Calu3 (cell line): Measurements from ENCODE around the gene SYNE1. TPM values are rescaled to one million over a fixed set of nuclear protein-coding genes. Genes with fewer than 3 reads are reported as not detected.
"Not testable (repeated sequence)": the region's sequence is repeated elsewhere in the genome, so short reads cannot be mapped to it uniquely, and the experiment has no call there.

Experiments
- BruUV-seq: library from RNA; stranded (reverse); fragments of 400-500 nt; replicated peaks from 2 replicates; lab custom pipeline; 2021; lab: Mats Ljungman, UMichigan
- CTCF ChIA-PET: fragments of 300-600 bp; sonication (Branson Sonifier 250); formaldehyde crosslinking; loops from one replicate; lab custom pipeline; 2022; ENCODE audit warnings: antibody characterized with exemption; lab: Charles Lee
- DNase-seq: peaks from one replicate; pipeline ENCODE4 v3.0.0; 2022
- H3K27ac Mint-ChIP-seq: one replicate; pipeline ENCODE4 v1.8.0; 2022; ENCODE audit warnings: mixed read lengths; ENCODE audit not compliant: unreplicated experiment
- H3K27me3 Mint-ChIP-seq: one replicate; pipeline ENCODE4 v1.8.0; 2022; ENCODE audit warnings: mixed read lengths; ENCODE audit not compliant: unreplicated experiment
- H3K36me3 Mint-ChIP-seq: one replicate; pipeline ENCODE4 v1.8.0; 2022; ENCODE audit warnings: mild to moderate bottlenecking, moderate library complexity, mixed read lengths; ENCODE audit not compliant: insufficient read depth, unreplicated experiment
- H3K4me1 Mint-ChIP-seq: one replicate; pipeline ENCODE4 v1.8.0; 2022; ENCODE audit warnings: mild to moderate bottlenecking, low read depth, mixed read lengths; ENCODE audit not compliant: unreplicated experiment
- H3K4me3 Mint-ChIP-seq: one replicate; pipeline ENCODE4 v1.8.0; 2022; ENCODE audit warnings: mild to moderate bottlenecking, low read depth, moderate library complexity, mixed read lengths; ENCODE audit not compliant: unreplicated experiment
- H3K9me3 Mint-ChIP-seq: one replicate; pipeline ENCODE4 v1.8.0; 2022; ENCODE audit warnings: low read depth, mixed read lengths; ENCODE audit not compliant: unreplicated experiment
- CTCF ChIP-seq: fragments of 200-600 bp; IDR thresholded peaks from one replicate; pipeline ENCODE4 v1.8.0; 2022; ENCODE audit warnings: antibody characterized with exemption; ENCODE audit not compliant: unreplicated experiment
- intact Hi-C: fragments of 100-400 bp; cut with micrococcal nuclease; formaldehyde crosslinking; loops from one replicate; pipeline ENCODE4 v1.10.0; 2022; ENCODE audit not compliant: unreplicated experiment
- total RNA-seq: library from RNA; stranded (reverse); gene quantifications from 2 replicates; pipeline ENCODE4 v1.2.3, GENCODE V29; 2022

SYNE1 gene
- total RNA-seq, 1 experiment from 2014 or later: 28.1 TPM

GRCh38 chr6:152147269-152147668 lies 489.9 kb downstream of the SYNE1 start:
- H3K4me1 Mint-ChIP-seq: no peaks in the 10 kb centered on the region
- CTCF ChIA-PET: no interaction called here
- H3K4me3 Mint-ChIP-seq: no peak overlapping the region
- no peaks in the 10 kb centered on the region for H3K9me3 Mint-ChIP-seq
- H3K27ac Mint-ChIP-seq: no peak overlapping the region
- BruUV-seq: no TSS peak
- no peak for TF ChIP-seq CTCF
- DNase-seq: no peak
- no peaks in the 10 kb centered on the region for H3K36me3 Mint-ChIP-seq
- intact Hi-C loops: no loop called here
- H3K27me3 Mint-ChIP-seq: no peaks in the 10 kb centered on the region

DNA sequence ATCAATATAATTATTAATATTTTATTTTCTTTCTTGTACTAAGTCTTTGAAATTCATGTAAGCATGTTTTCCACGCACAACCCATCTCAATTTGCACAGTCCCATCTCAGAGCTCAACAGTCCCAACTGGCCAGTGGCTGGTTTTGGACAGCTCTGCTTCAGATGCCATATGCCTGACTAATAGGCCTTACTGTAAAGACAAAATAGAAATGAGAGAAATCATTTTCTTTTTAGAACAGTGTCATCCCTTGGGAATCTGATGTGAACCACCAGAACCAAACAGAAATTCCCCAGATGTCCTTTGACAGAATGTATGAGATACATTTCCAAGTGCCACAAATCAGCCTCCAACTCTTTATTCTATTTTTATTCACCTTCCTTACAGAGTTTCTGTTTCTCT lies 490.8 kb downstream of the SYNE1 start:
- BruUV-seq: no TSS peak
- no peak for DNase-seq
- H3K36me3 Mint-ChIP-seq: no peaks in the 10 kb centered on the region
- intact Hi-C loops: no loop called here
- H3K4me3 Mint-ChIP-seq: no peak overlapping the region
- TF ChIP-seq CTCF: no peak
- H3K9me3 Mint-ChIP-seq: no peaks in the 10 kb centered on the region
- no peak overlapping the region for H3K27ac Mint-ChIP-seq
- CTCF ChIA-PET: no interaction called here
- no peaks in the 10 kb centered on the region for H3K27me3 Mint-ChIP-seq
- H3K4me1 Mint-ChIP-seq: no peaks in the 10 kb centered on the region

DNA sequence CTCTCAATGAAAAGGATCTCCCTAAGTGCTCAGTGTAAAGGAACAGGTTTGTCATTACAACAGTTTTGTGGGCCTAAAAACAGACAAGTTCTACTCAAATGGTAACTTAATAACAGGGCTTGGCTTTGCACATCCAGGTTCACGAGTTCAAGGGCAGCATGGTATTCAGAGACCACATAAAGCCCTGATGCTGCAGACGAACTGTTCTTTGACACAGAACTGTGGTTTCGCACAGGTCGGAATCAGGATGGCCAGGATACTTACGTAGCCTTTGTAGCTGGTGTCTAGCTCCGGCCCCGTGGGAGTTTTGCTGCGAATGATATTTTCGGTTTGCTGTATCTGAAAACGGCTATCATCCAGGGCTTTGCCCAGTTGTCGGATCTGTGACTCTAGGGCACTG lies 493.8 kb downstream of the SYNE1 start:
- CTCF ChIA-PET: no interaction called here

GRCh38 chr6:152142105-152142504 lies 495.1 kb downstream of the SYNE1 start:
- Mint-ChIP-seq H3K4me3 (no peak overlapping the region), H3K9me3 (no peaks in the 10 kb centered on the region), H3K36me3 (no peaks in the 10 kb centered on the region), H3K27me3 (no peaks in the 10 kb centered on the region), H3K4me1 (no peaks in the 10 kb centered on the region), H3K27ac (no peak overlapping the region)
- no TSS peak for BruUV-seq
- TF ChIP-seq CTCF: no peak
- intact Hi-C loops: no loop called here
- CTCF ChIA-PET: no interaction called here
- DNase-seq: no peak

More for the DNA sequence above, 493.8 kb downstream of the SYNE1 start:
- Mint-ChIP-seq H3K27ac (no peak overlapping the region), H3K27me3 (no peaks in the 10 kb centered on the region), H3K9me3 (no peaks in the 10 kb centered on the region), H3K36me3 (no peaks in the 10 kb centered on the region), H3K4me1 (no peaks in the 10 kb centered on the region), H3K4me3 (no peak overlapping the region)
- no peak for TF ChIP-seq CTCF
- intact Hi-C loops: no loop called here
- BruUV-seq: no TSS peak
- DNase-seq: no peak

GRCh38 chr6:152138344-152138743 lies 498.8 kb downstream of the SYNE1 start:
- H3K36me3 Mint-ChIP-seq, H3K4me3 Mint-ChIP-seq, H3K27me3 Mint-ChIP-seq, intact Hi-C loops, CTCF ChIA-PET, DNase-seq, H3K9me3 Mint-ChIP-seq, BruUV-seq, H3K4me1 Mint-ChIP-seq, H3K27ac Mint-ChIP-seq: not testable (repeated sequence)
